Activated CD8-positive, alpha-beta memory T cell treated with anti-CD3 and anti-CD28 coated beads, Interleukin-2, amount 50 U/mL, for 1 hour (primary cell): ENCODE measurements around the gene RNF111.
"Not testable (repeated sequence)": the region's sequence is repeated elsewhere in the genome, so short reads cannot be mapped to it uniquely, and the experiment has no call there.

Experiments
- DNase-seq: peaks from one replicate; pipeline ENCODE4 v3.0.0-alpha.2; 2020; ENCODE audit errors: extremely low read depth

Gene RNF111

GRCh38 chr15:59133929-59134427 is 146.5 kb downstream of the RNF111 start:
- no peak for DNase-seq

- no peak for DNase-seq
These were observed 150.1 kb downstream of the RNF111 start for GRCh38 chr15:59137566-59137965.

GRCh38 chr15:59138243-59138642 is 150.8 kb downstream of the RNF111 start:
- no peak for DNase-seq

GRCh38 chr15:59140422-59141226 is 153.2 kb downstream of the RNF111 start:
- DNase-seq: no peak

GRCh38 chr15:59143281-59143680 is 155.8 kb downstream of the RNF111 start:
- no peak for DNase-seq

- DNase-seq: not testable (repeated sequence)
These were observed 157.1 kb downstream of the RNF111 start for GRCh38 chr15:59144594-59144993.
